Medulla oblongata (tissue), 1 donor: ENCODE data around the gene ETV4.
"Not testable (repeated sequence)": the region's sequence is repeated elsewhere in the genome, so short reads cannot be mapped to it uniquely, and the experiment has no call there.

Experiments used
- DNase-seq: peaks from one replicate; pipeline ENCODE4 v3.0.0-alpha.2; 2015; ENCODE audit errors: extremely low spot score

Gene ETV4

GRCh38 chr17:43517161-43517560 lies 29.0 kb downstream of the ETV4 start:
- no peak for DNase-seq

- DNase-seq: peak; percentile 25
Measured at GRCh38 chr17:43515656-43516055, 30.5 kb downstream of the ETV4 start.

GRCh38 chr17:43511199-43511598 lies 34.9 kb downstream of the ETV4 start:
- not testable (repeated sequence) for DNase-seq

- not testable (repeated sequence) for DNase-seq
Measured at GRCh38 chr17:43509440-43509839, 36.7 kb downstream of the ETV4 start.

- DNase-seq: no peak
Measured at GRCh38 chr17:43490621-43491020, 55.5 kb downstream of the ETV4 start.

GRCh38 chr17:43483674-43484551 lies 62.2 kb downstream of the ETV4 start, which contains the start of gene DHX8:
Gene DHX8 (plus strand): TSS chr17:43483975. CDS start chr17:43484038, 63 bp downstream.
- peak; percentile 99 for DNase-seq

GRCh38 chr17:43482103-43483012 lies 63.8 kb downstream of the ETV4 start:
- DNase-seq: no peak

- no peak for DNase-seq
Measured at GRCh38 chr17:43479948-43480347, 66.2 kb downstream of the ETV4 start.
